H9 (cell line): ENCODE results near the gene PAGE2B. TPM values are rescaled to one million over a fixed set of nuclear protein-coding genes. Genes with fewer than 3 reads are reported as not detected.
"Not testable (repeated sequence)": the region's sequence is repeated elsewhere in the genome, so short reads cannot be mapped to it uniquely, and the experiment has no call there.

Experiments
- DNase-seq: peaks from one replicate; pipeline ENCODE4 v3.0.0-alpha.2; 2017
- H2AFZ ChIP-seq: one replicate; pipeline ENCODE4 v1.6.1; 2013; ENCODE audit warnings: mild to moderate bottlenecking, low read length, control low read depth, moderate library complexity
- H2AK5ac ChIP-seq: 2 replicates; pipeline ENCODE4 v1.6.1; 2013; ENCODE audit warnings: low read length, control low read depth, mixed read lengths; ENCODE audit not compliant: insufficient read length
- H2BK120ac ChIP-seq: one replicate; pipeline ENCODE4 v1.6.1; 2013; ENCODE audit warnings: low read depth, mild to moderate bottlenecking, low read length, control low read depth, inconsistent platforms; ENCODE audit not compliant: poor library complexity, severe bottlenecking
- H2BK12ac ChIP-seq: 2 replicates; pipeline ENCODE4 v1.6.1; 2013; ENCODE audit warnings: low read length, control low read depth, mixed read lengths, low read depth; ENCODE audit not compliant: insufficient read length
- H2BK15ac ChIP-seq: 2 replicates; pipeline ENCODE4 v1.6.1; 2013; ENCODE audit warnings: low read depth, low read length, control low read depth
- H2BK20ac ChIP-seq: one replicate; pipeline ENCODE4 v1.6.1; 2013; ENCODE audit warnings: low read depth, mild to moderate bottlenecking, low read length, control low read depth, inconsistent platforms; ENCODE audit not compliant: poor library complexity, severe bottlenecking
- H2BK5ac ChIP-seq: 2 replicates; pipeline ENCODE4 v1.6.1; 2013; ENCODE audit warnings: low read length, control low read depth, mixed read lengths; ENCODE audit not compliant: insufficient read length
- H3K14ac ChIP-seq: 2 replicates; pipeline ENCODE4 v1.6.1; 2013; ENCODE audit warnings: low read length, control low read depth; ENCODE audit not compliant: insufficient read depth
- H3K18ac ChIP-seq: 2 replicates; pipeline ENCODE4 v1.6.1; 2013; ENCODE audit warnings: low read depth, mild to moderate bottlenecking, mixed read lengths, low read length, control low read depth; ENCODE audit not compliant: insufficient read length
- H3K23ac ChIP-seq: 2 replicates; pipeline ENCODE4 v1.6.1; 2013; ENCODE audit warnings: low read length, control low read depth, mixed read lengths, low read depth; ENCODE audit not compliant: insufficient read length
- H3K23me2 ChIP-seq: 2 replicates; pipeline ENCODE4 v1.6.1; 2013; ENCODE audit warnings: low read depth, mild to moderate bottlenecking, mixed read lengths, low read length, control low read depth; ENCODE audit not compliant: insufficient read length, poor library complexity, severe bottlenecking
- H3K27ac ChIP-seq: 2 replicates; pipeline ENCODE4 v1.5.1; 2013; ENCODE audit warnings: low read length, control low read depth, mixed read lengths, low read depth; ENCODE audit not compliant: insufficient read length
- H3K27me3 ChIP-seq: 2 replicates; pipeline ENCODE4 v1.6.1; 2013; ENCODE audit warnings: low read length, control low read depth, inconsistent platforms; ENCODE audit not compliant: insufficient read depth
- H3K4ac ChIP-seq: 2 replicates; pipeline ENCODE4 v1.6.1; 2013; ENCODE audit warnings: low read depth, mild to moderate bottlenecking, control low read depth, inconsistent platforms, low read length, moderate library complexity
- H3K4me1 ChIP-seq: 2 replicates; pipeline ENCODE4 v1.6.1; 2013; ENCODE audit warnings: low read length, control low read depth, inconsistent platforms; ENCODE audit not compliant: insufficient read depth
- H3K4me2 ChIP-seq: 2 replicates; pipeline ENCODE4 v1.6.1; 2013; ENCODE audit warnings: low read length, control low read depth, mixed read lengths; ENCODE audit not compliant: insufficient read length, insufficient read depth
- H3K56ac ChIP-seq: 2 replicates; pipeline ENCODE4 v1.6.1; 2013; ENCODE audit warnings: low read depth, mild to moderate bottlenecking, mixed read lengths, low read length, control low read depth; ENCODE audit not compliant: insufficient read length
- H3K79me1 ChIP-seq: 2 replicates; pipeline ENCODE4 v1.6.1; 2013; ENCODE audit warnings: low read depth, mild to moderate bottlenecking, moderate library complexity, low read length, control low read depth, inconsistent platforms; ENCODE audit not compliant: insufficient read depth, poor library complexity, severe bottlenecking
- H3K79me2 ChIP-seq: 2 replicates; pipeline ENCODE4 v1.6.1; 2013; ENCODE audit warnings: low read length, control low read depth, inconsistent platforms; ENCODE audit not compliant: insufficient read depth
- H3K9ac ChIP-seq: 2 replicates; pipeline ENCODE4 v1.6.1; 2013; ENCODE audit warnings: low read length, control low read depth, mixed read lengths; ENCODE audit not compliant: insufficient read length; ENCODE audit errors: extremely low read depth
- H3K9me3 ChIP-seq: one replicate; pipeline ENCODE4 v1.6.1; 2013; ENCODE audit warnings: low read depth, low read length, inconsistent platforms; ENCODE audit not compliant: control insufficient read depth
- H3T11ph ChIP-seq: one replicate; pipeline ENCODE4 v1.6.1; 2013; ENCODE audit warnings: mild to moderate bottlenecking, low read length, control low read depth, inconsistent platforms
- H4K20me1 ChIP-seq: one replicate; pipeline ENCODE4 v1.6.1; 2013; ENCODE audit not compliant: control insufficient read depth, insufficient read length, insufficient read depth
- H4K5ac ChIP-seq: 2 replicates; pipeline ENCODE4 v1.6.1; 2013; ENCODE audit warnings: low read depth, mild to moderate bottlenecking, mixed read lengths, low read length, control low read depth; ENCODE audit not compliant: insufficient read length
- H4K8ac ChIP-seq: replicated peaks from 2 replicates; pipeline ENCODE4 v1.6.1; 2013; ENCODE audit warnings: low read length, control low read depth, mixed read lengths, low read depth; ENCODE audit not compliant: insufficient read length
- H4K91ac ChIP-seq: 2 replicates; pipeline ENCODE4 v1.6.1; 2013; ENCODE audit warnings: low read depth, mild to moderate bottlenecking, moderate library complexity, mixed read lengths, low read length, control low read depth; ENCODE audit not compliant: insufficient read length
- H3K27ac Mint-ChIP-seq, 3 experiments: 2 replicates in 2 of 3; 3 replicates in 1 of 3; pipeline ENCODE4 v1.8.0; 2020 to 2021; ENCODE audit warnings: mixed read lengths in 3 of 3, mild to moderate bottlenecking in 1 of 3, moderate library complexity in 1 of 3
- H3K27me3 Mint-ChIP-seq: 2 replicates; pipeline ENCODE4 v1.8.0; 2021; ENCODE audit warnings: low read depth, mild to moderate bottlenecking, moderate library complexity, mixed read lengths
- H3K36me3 Mint-ChIP-seq, 3 experiments: 2 replicates in 2 of 3; 3 replicates in 1 of 3; pipeline ENCODE4 v1.8.0; 2020 to 2021; ENCODE audit warnings: low read depth in 3 of 3, mixed read lengths in 3 of 3; ENCODE audit not compliant: insufficient read depth in 1 of 3
- H3K4me1 Mint-ChIP-seq, 2 experiments: 2 replicates each; pipeline ENCODE4 v1.8.0; 2020; ENCODE audit warnings: mixed read lengths in 2 of 2
- H3K4me3 Mint-ChIP-seq, 2 experiments: 2 replicates in 1 of 2; 3 replicates in 1 of 2; pipeline ENCODE4 v1.8.0; 2020 to 2021; ENCODE audit warnings: mild to moderate bottlenecking in 2 of 2, mixed read lengths in 2 of 2, moderate library complexity in 1 of 2
- H3K9me3 Mint-ChIP-seq, 2 experiments: 2 replicates in 1 of 2; 3 replicates in 1 of 2; pipeline ENCODE4 v1.8.0; 2020; ENCODE audit warnings: mild to moderate bottlenecking in 2 of 2, mixed read lengths in 2 of 2, moderate library complexity in 1 of 2
- WGBS: extraction: QIAGEN DNeasy Blood & Tissue Kit; methylation state at CpG from one replicate; pipeline ENCODE4 v1.1.7; 2013; ENCODE audit warnings: missing lambda C conversion rate, low lambda C conversion rate, mixed read lengths; ENCODE audit not compliant: insufficient read length; ENCODE audit errors: extremely low coverage; 5-methylcytosine and 5-hydroxymethylcytosine counted together
- total RNA-seq: library from RNA; stranded (reverse); gene quantifications from 2 replicates; pipeline ENCODE4 v1.2.1, GENCODE V29; 2021
- TF ChIP-seq, protein P1 (sequence below): fragments of 200-600 bp; sonication (generic); conservative IDR thresholded peaks from 3 replicates; pipeline ENCODE4 v1.8.0; 2021; ENCODE audit warnings: antibody characterized with exemption, mild to moderate bottlenecking

The PAGE2B gene
- total RNA-seq, 1 experiment from 2014 or later, result not detected

DNA sequence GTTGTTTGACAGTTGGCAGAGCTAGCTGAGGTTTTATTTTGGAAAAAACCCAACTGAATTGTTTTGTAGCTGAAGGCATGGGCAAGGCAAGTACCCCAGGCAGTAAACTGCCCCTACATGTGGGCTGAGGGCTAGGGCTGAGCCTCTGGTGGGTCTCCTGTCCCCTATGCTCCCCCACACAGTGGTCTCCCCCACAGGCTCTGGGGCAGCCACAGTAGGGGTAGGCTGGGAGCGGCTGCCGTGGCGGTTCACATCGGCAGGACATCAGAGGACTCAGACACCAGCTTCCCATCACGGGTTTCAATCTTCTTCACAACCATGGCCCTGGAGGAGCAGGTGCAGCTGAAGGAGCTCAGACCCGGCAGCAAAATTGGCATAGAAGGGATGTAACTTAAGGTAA, 33.3 kb upstream of the PAGE2B start:
- Histone ChIP-seq H2BK15ac (no peak overlapping the region), H3K23ac (no peak overlapping the region), H4K20me1 (no peaks in the 10 kb centered on the region), H3K18ac (no peak overlapping the region), H3K4ac (no peak overlapping the region), H4K91ac (no peak overlapping the region), H3K79me1 (no peaks in the 10 kb centered on the region), H3T11ph (no peak overlapping the region), H3K14ac (no peak overlapping the region), H3K9me3 (peaks cover 21% of the 10 kb centered on the region), H2AFZ (no peak overlapping the region), H2BK5ac (no peak overlapping the region), H3K4me2 (no peak overlapping the region), H2BK120ac (no peak overlapping the region), H4K8ac (no peak overlapping the region), H3K27me3 (no peaks in the 10 kb centered on the region), H3K79me2 (no peaks in the 10 kb centered on the region), H3K56ac (no peak overlapping the region), H3K27ac (no peak overlapping the region), H3K23me2 (no peaks in the 10 kb centered on the region), H2BK20ac (no peak overlapping the region), H3K9ac (no peak overlapping the region), H4K5ac (no peak overlapping the region), H2BK12ac (no peak overlapping the region), H2AK5ac (no peak overlapping the region), H3K4me1 (no peaks in the 10 kb centered on the region)
- H3K4me3 Mint-ChIP-seq, result no peak overlapping the region
- no peaks in the 10 kb centered on the region; the same call in 1 of the 2 replicates for H3K27me3 Mint-ChIP-seq
- TF ChIP-seq, protein P1, sequence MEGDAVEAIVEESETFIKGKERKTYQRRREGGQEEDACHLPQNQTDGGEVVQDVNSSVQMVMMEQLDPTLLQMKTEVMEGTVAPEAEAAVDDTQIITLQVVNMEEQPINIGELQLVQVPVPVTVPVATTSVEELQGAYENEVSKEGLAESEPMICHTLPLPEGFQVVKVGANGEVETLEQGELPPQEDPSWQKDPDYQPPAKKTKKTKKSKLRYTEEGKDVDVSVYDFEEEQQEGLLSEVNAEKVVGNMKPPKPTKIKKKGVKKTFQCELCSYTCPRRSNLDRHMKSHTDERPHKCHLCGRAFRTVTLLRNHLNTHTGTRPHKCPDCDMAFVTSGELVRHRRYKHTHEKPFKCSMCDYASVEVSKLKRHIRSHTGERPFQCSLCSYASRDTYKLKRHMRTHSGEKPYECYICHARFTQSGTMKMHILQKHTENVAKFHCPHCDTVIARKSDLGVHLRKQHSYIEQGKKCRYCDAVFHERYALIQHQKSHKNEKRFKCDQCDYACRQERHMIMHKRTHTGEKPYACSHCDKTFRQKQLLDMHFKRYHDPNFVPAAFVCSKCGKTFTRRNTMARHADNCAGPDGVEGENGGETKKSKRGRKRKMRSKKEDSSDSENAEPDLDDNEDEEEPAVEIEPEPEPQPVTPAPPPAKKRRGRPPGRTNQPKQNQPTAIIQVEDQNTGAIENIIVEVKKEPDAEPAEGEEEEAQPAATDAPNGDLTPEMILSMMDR, result no peak
- no peaks in the 10 kb centered on the region for H3K4me1 Mint-ChIP-seq
- WGBS, result no CpG with 5 or more reads among the region's 6 CpGs
- no peak for DNase-seq
- no peak overlapping the region for H3K27ac Mint-ChIP-seq
- H3K9me3 Mint-ChIP-seq, result peaks cover 60 to 66% of the 10 kb centered on the region in 2 experiments
- H3K36me3 Mint-ChIP-seq, result peaks cover 0 to 4% (median 0%) of the 10 kb centered on the region in 3 experiments; a peak in 4 of 7 replicates

DNA sequence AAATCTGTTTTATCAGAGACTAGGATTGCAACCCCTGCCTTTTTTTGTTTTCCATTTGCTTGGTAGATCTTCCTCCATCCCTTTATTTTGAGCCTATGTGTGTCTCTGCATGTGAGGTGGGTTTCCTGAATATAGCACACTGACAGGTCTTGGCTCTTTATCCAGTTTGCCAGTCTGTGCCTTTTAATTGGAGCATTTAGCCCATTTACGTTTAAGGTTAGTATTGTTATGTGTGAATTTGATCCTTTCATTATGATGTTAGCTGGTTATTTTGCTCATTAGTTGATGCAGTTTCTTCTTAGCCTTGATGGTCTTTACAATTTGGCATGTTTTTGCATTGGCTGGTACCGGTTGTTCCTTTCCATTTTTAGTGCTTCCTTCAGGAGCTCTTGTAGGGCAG, 24.2 kb upstream of the PAGE2B start:
- H3K4me1 ChIP-seq, H3K23ac ChIP-seq, H3K14ac ChIP-seq, H2AFZ ChIP-seq, H4K8ac ChIP-seq, H3K4ac ChIP-seq, H3K27ac ChIP-seq, H2AK5ac ChIP-seq, H3T11ph ChIP-seq, H2BK20ac ChIP-seq, H3K9ac ChIP-seq, H2BK15ac ChIP-seq, H4K5ac ChIP-seq, H3K4me3 Mint-ChIP-seq, H2BK12ac ChIP-seq, H3K4me2 ChIP-seq, H3K4me1 Mint-ChIP-seq, H3K36me3 Mint-ChIP-seq, H2BK5ac ChIP-seq, H3K27ac Mint-ChIP-seq, H3K27me3 Mint-ChIP-seq, H3K27me3 ChIP-seq, H3K56ac ChIP-seq, H3K23me2 ChIP-seq, DNase-seq, H3K79me2 ChIP-seq, H4K20me1 ChIP-seq, H3K18ac ChIP-seq, H4K91ac ChIP-seq, H2BK120ac ChIP-seq, H3K79me1 ChIP-seq: not testable (repeated sequence)
- WGBS, result no CpG with 5 or more reads among the region's 2 CpGs
- peaks cover 10% of the 10 kb centered on the region for H3K9me3 ChIP-seq
- peaks cover 66 to 69% of the 10 kb centered on the region in 2 experiments for H3K9me3 Mint-ChIP-seq
